Measurements from ENCODE around the gene DBI.
"Not testable (repeated sequence)": the region's sequence is repeated elsewhere in the genome, so short reads cannot be mapped to it uniquely, and the experiment has no call there.

The DBI gene

GRCh38 chr2:119402645-119403560 is 36.1 kb downstream of the DBI start:
- DNase-seq: no peak

GRCh38 chr2:119403618-119404017 is 36.8 kb downstream of the DBI start:
- DNase-seq: not testable (repeated sequence)

GRCh38 chr2:119405151-119405550 is 38.4 kb downstream of the DBI start:
- DNase-seq: no peak

GRCh38 chr2:119407430-119408220 is 40.8 kb downstream of the DBI start:
- DNase-seq: peak; percentile 20

- no peak for DNase-seq
These were observed 41.4 kb downstream of the DBI start for GRCh38 chr2:119408221-119408619.

GRCh38 chr2:119409506-119409905 is 42.7 kb downstream of the DBI start:
- no peak for DNase-seq

- DNase-seq: no peak
These were observed 48.1 kb downstream of the DBI start for GRCh38 chr2:119414894-119415293.

DNA sequence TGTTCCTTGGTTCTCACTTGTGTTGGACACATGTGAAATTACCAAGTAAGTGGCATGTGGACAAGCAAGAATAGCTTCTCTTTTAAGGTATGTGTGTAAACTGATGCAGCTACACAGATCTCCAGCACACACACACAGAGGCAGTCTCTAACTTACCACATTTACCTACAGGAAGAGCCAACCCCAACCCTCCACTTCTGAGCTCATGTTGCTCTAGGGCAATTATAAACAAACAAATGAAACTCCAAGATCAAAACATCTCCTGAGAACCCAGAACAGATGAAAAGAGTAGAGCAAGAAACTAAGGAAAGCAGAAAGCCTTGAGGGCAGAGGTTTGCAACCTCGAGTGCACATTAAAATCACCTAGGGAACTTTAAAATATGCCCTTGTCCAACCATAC is 48.9 kb downstream of the DBI start:
- no peak for DNase-seq

DNA sequence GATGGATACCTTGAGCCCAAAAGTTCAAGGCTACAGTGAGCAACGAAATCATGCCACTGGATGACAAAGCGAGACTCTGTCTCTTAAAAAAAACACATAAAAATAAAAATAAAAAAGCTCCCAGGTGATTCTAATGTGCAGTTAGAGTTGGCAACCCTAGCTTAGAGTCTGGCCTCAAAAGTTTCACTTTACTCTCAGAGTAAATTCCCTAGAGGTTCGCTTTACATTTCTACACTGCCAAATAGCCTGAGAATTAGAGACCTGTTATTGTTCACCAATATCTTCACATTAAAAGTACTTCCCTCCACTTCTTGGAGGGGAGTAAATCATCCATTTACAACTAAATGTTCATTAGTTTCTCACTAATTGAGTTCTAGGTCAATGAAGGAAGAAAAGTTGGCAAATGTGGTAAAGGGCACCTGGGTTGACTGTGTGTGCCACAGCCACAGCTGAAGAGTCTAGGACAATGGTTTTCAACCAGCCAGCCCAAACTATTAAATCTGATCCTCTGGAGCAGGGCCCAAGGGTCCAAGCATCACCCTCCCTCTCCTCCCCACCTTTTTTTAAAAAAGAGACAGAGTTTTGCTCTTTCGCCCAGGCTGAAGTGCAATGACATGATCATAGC is 49.6 kb downstream of the DBI start:
- DNase-seq: no peak

- no peak for DNase-seq
These were observed 51.1 kb downstream of the DBI start for GRCh38 chr2:119417908-119418307.

DNA sequence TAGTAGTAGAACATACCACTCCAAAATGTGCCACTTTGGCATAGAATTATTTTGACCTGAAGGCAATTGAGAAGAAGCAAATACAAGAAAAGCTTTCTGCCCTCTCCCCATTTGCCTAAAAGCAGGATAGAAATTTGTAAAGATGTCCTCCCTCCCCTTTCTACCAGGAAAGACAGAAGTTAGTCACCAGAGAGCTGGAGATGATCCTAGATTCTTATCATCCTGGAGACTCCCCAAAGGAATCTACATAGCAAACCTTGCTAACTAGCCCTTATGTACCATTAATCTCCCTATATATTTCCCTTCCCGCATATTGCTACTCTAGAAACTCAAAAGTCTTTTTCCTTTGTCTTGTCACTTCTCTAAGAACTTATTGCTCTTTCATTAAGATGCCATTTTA is 52.3 kb downstream of the DBI start:
- DNase-seq: no peak

GRCh38 chr2:119419803-119420508 is 53.2 kb downstream of the DBI start:
- DNase-seq: no peak

GRCh38 chr2:119421304-119421703 is 54.5 kb downstream of the DBI start:
- DNase-seq: no peak

GRCh38 chr2:119421741-119422140 is 55.0 kb downstream of the DBI start:
- no peak for DNase-seq
